Bronchial epithelial cell (primary cell): Measurements from ENCODE around the gene ALG10. TPM values are rescaled to one million over a fixed set of nuclear protein-coding genes. Genes with fewer than 3 reads are reported as not detected.
"Not testable (repeated sequence)": the region's sequence is repeated elsewhere in the genome, so short reads cannot be mapped to it uniquely, and the experiment has no call there.

Source experiments
- DNase-seq: peaks from one replicate; pipeline ENCODE4 v3.0.0-alpha.2; 2010; ENCODE audit warnings: low read depth
- FAIRE-seq: peaks from 2 replicates; lab custom pipeline; 2011; peaks lifted over from hg19 to GRCh38; lab: Jason Lieb, UNC
- H3K27me3 ChIP-seq: 2 replicates; pipeline ENCODE4 v1.5.1; 2011; ENCODE audit warnings: low read length; ENCODE audit not compliant: control insufficient read depth, insufficient read depth
- H3K36me3 ChIP-seq: 2 replicates; pipeline ENCODE4 v1.5.1; 2011; ENCODE audit warnings: low read length; ENCODE audit not compliant: control insufficient read depth, insufficient read depth
- H3K4me3 ChIP-seq: 2 replicates; pipeline ENCODE4 v1.5.1; 2011; ENCODE audit warnings: mild to moderate bottlenecking, low read depth, low read length, control low read depth
- total RNA-seq: library from RNA; depleted of rRNA; stranded (reverse); fragments of >200 nt; gene quantifications from 2 replicates; pipeline ENCODE4 v1.2.1, GENCODE V29; 2014
- TF ChIP-seq, protein P1 (sequence below): IDR thresholded peaks from 2 replicates; pipeline ENCODE4 v1.5.1; 2011; ENCODE audit warnings: mild to moderate bottlenecking, moderate library complexity, low read length, control low read depth, inconsistent platforms; ENCODE audit not compliant: insufficient read depth, severe bottlenecking

ALG10 gene, protein sequence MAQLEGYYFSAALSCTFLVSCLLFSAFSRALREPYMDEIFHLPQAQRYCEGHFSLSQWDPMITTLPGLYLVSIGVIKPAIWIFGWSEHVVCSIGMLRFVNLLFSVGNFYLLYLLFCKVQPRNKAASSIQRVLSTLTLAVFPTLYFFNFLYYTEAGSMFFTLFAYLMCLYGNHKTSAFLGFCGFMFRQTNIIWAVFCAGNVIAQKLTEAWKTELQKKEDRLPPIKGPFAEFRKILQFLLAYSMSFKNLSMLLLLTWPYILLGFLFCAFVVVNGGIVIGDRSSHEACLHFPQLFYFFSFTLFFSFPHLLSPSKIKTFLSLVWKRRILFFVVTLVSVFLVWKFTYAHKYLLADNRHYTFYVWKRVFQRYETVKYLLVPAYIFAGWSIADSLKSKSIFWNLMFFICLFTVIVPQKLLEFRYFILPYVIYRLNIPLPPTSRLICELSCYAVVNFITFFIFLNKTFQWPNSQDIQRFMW
- total RNA-seq = 2.6 and 6.0 TPM in 2 replicates

DNA sequence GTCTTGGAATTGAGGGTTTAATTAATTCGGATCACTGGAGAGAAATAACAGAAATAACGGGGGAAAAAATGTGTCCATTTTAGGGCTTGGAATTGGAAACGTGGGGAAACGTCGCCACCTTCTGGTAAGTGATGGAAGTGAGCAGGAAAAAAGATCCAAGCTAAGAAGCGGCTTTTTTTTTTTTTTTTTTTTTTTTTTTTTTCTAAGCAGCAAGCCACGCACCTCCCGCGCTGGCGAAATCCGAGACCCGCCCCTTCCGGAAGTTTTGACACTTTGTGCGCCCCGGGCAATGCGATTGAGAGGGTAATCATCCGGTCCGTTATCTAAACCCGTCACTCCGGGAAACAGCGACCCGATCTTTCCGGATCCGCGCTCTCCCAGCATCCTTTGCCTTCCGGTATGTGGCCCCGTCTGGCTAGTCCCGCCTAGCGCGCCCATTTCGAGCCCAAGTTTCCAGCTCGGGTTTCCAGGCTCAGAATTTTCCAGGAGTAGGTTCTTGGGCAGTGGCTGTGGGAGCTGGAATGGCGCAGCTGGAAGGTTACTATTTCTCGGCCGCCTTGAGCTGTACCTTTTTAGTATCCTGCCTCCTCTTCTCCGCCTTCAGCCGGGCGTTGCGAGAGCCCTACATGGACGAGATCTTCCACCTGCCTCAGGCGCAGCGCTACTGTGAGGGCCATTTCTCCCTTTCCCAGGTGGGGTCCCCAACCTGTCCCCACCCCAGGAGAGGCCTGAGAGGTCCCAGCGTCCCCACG, at the start of gene ALG10:
TSS of gene ALG10 (plus strand) at position 418 of the 752 bp plus-strand sequence. CDS start at position 522, 104 bp downstream.
- Histone ChIP-seq H3K36me3 (no peaks in the 10 kb centered on the region), H3K27me3 (no peaks in the 10 kb centered on the region), H3K4me3 (peak within 1 kb of the TSS; percentile 70)
- TF ChIP-seq, protein P1, sequence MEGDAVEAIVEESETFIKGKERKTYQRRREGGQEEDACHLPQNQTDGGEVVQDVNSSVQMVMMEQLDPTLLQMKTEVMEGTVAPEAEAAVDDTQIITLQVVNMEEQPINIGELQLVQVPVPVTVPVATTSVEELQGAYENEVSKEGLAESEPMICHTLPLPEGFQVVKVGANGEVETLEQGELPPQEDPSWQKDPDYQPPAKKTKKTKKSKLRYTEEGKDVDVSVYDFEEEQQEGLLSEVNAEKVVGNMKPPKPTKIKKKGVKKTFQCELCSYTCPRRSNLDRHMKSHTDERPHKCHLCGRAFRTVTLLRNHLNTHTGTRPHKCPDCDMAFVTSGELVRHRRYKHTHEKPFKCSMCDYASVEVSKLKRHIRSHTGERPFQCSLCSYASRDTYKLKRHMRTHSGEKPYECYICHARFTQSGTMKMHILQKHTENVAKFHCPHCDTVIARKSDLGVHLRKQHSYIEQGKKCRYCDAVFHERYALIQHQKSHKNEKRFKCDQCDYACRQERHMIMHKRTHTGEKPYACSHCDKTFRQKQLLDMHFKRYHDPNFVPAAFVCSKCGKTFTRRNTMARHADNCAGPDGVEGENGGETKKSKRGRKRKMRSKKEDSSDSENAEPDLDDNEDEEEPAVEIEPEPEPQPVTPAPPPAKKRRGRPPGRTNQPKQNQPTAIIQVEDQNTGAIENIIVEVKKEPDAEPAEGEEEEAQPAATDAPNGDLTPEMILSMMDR = peak; percentile 52
- DNase-seq = peak; percentile 87
- FAIRE-seq = no peak

DNA sequence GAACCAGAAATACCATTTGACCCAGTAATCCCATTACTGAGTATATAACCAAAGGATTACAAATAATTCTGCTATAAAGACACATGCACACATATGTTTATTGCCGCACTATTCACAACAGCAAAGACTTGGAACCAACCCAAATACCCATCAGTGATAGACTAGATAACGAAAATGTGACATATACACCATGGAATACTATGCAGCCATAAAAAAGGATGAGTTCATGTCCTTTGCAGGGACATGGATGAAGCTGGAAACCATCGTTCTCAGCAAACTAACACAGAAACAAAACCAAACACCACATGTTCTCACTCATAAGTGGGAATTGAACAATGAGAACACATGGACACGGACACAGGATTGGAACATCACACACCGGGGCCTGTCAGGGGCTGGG, 49.4 kb upstream of the ALG10 start:
- not testable (repeated sequence) for H3K4me3 ChIP-seq, FAIRE-seq, DNase-seq, H3K36me3 ChIP-seq, H3K27me3 ChIP-seq

DNA sequence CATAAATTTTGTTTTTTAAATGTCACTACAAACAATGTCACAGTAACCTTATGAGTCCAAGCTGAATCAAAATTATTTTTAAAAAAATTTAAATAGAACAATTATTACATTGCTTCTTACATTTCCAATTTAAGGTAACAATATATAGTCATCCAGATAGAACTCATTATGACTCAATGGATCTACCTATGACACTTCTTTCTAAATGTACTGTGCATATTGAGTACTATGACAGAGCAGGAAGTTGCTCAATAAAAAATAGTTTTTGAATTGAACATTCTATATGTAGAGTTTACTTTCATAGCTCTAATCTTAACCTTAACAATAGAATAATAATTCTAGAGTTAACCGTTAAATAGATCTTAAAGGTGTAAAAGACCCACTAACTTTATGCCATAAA, 44.4 kb upstream of the ALG10 start:
- TF ChIP-seq, protein P1 = no peak
- no peak for FAIRE-seq
- Histone ChIP-seq H3K27me3 (no peaks in the 10 kb centered on the region), H3K4me3 (no peak overlapping the region), H3K36me3 (no peaks in the 10 kb centered on the region)
- DNase-seq = peak; percentile 90

DNA sequence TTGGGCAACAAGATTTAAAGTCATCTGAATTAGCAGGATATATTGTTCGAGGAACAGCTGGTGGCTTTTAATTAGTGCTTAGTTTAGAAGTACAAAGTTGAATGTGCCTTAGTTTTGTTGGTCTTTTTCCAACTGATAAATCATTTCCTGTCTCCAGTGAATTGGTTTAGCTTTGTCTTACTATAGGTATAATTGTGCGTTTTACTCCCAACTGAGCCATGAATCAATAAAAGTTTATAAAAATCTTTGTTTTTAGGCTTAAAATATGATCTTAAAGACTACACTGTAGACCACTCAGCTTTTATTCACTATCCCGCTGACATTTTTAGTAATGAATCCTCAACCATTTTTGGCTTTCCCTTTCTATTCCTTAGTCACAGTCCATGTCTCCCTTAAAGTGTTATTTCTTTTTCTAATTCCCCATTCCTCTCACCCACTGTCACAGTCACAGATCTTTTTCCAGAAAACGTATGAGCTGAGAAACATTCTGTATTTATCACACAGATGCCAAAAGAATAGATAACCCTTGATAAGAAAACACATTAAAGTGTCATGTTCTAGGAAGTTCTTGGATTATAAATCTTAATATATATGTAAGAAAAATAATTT, 34.0 kb upstream of the ALG10 start:
- TF ChIP-seq, protein P1 = no peak

DNA sequence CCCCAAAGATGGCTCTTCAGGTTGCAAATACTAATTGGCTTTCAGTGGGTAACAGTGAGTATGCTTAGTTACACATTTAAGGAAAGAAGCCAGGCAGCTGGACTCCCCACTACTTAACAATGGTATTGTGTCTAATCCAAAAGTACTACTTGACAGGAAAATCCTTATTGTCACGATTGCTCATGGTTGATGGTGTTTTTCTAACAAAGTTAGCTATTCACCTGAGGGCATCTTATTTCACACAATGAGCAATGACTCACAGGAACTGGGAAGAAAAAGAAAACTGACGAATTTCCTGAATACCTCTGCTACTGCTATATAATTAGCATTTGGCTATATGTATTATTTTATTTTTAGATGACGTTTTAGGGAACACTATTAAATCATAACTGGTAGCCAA, 33.4 kb upstream of the ALG10 start:
- Histone ChIP-seq H3K36me3 (no peaks in the 10 kb centered on the region), H3K4me3 (no peak overlapping the region), H3K27me3 (no peaks in the 10 kb centered on the region)
- no peak for FAIRE-seq
- TF ChIP-seq, protein P1 = no peak
- DNase-seq = peak; percentile 97

More for the DNA sequence above, 34.0 kb upstream of the ALG10 start:
- no peak overlapping the region for H3K4me3 ChIP-seq
- no peaks in the 10 kb centered on the region for H3K27me3 ChIP-seq
- DNase-seq = peak; percentile 40
- H3K36me3 ChIP-seq = no peaks in the 10 kb centered on the region
- FAIRE-seq = no peak
